Heart right ventricle (tissue), 16 donors: Measurements from ENCODE around the gene MADCAM1. TPM values are rescaled to one million over a fixed set of nuclear protein-coding genes. Genes with fewer than 3 reads are reported as not detected.

Experiments used
- ATAC-seq, 8 donors: fragments of 200-7000 bp; cut with Tn5 transposase; one replicate each; pipeline ENCODE4 v1.9.1; 2020; ENCODE audit warnings: mild to moderate bottlenecking in 8 of 8, moderate library complexity in 8 of 8, moderate number of reproducible peaks in 1 of 8
- DNase-seq, 2 donors: peaks; one replicate each; pipeline ENCODE4 v3.0.0-alpha.2; 2020
- H3K27ac ChIP-seq, 10 donors: fragments of 200-600 bp; sonication (generic) in 2 of 10; one replicate each; pipeline versions ENCODE4 v1.5.0 to v1.8.0; 2020 to 2022; ENCODE audit warnings: mild to moderate bottlenecking in 3 of 10
- H3K27me3 ChIP-seq, 7 donors: fragments of 200-600 bp; one replicate each; pipeline ENCODE4 v1.8.0; 2021 to 2022; ENCODE audit warnings: mild to moderate bottlenecking in 2 of 7
- H3K36me3 ChIP-seq, 9 donors: fragments of 200-600 bp; sonication (generic) in 1 of 9; one replicate each; pipeline versions ENCODE4 v1.5.0 to v1.8.0; 2020 to 2022; ENCODE audit warnings: mild to moderate bottlenecking in 2 of 9
- H3K4me1 ChIP-seq, 9 donors: fragments of 200-600 bp; sonication (generic) in 1 of 9; one replicate each; pipeline versions ENCODE4 v1.5.0 to v1.8.0; 2020 to 2022; ENCODE audit warnings: mild to moderate bottlenecking in 4 of 9
- H3K4me3 ChIP-seq, 10 donors: fragments of 200-600 bp; sonication (generic) in 2 of 10; one replicate each; pipeline versions ENCODE4 v1.5.0 to v1.8.0; 2020 to 2022; ENCODE audit warnings: mild to moderate bottlenecking in 7 of 10, moderate library complexity in 2 of 10
- H3K9me3 ChIP-seq, 11 donors: fragments of 200-600 bp in 10 of 11; sonication (generic) in 2 of 11; one replicate each; pipeline versions ENCODE4 v1.5.0 to v1.8.0; 2013 to 2022; ENCODE audit warnings: mild to moderate bottlenecking in 2 of 11, control low read depth in 1 of 11, moderate library complexity in 1 of 11
- WGBS, 2 donors: extraction: QIAGEN DNeasy Blood & Tissue Kit; methylation state at CpG; one replicate each; pipeline ENCODE4 v1.1.7; 2013; ENCODE audit warnings: inconsistent platforms in 1 of 2; 5-methylcytosine and 5-hydroxymethylcytosine counted together
- intact Hi-C, 10 donors: fragments of 100-400 bp; cut with DNase I; formaldehyde crosslinking; loops; one replicate each; pipeline versions ENCODE4 v1.11.1 to v1.14.2; 2022
- polyA plus RNA-seq, 2 donors: library from polyadenylated mRNA; stranded (reverse); fragments of 200-250 nt; gene quantifications; one replicate each; pipeline ENCODE4 v1.2.3, GENCODE V29; 2013
- total RNA-seq, 10 donors: library from RNA; stranded (reverse); fragmentation: NEBNext Ultra II Directional in 3 of 10; extraction: Animal tissue kit (Norgen Biotek cat#: 25700) in 3 of 10; gene quantifications; one replicate each; pipeline versions ENCODE4 v1.2.1 to v1.2.4, GENCODE V29; 2021 to 2023
- TF ChIP-seq, protein P1 (sequence below), 9 donors: fragments of 200-600 bp; sonication (generic) in 2 of 9; IDR thresholded peaks; one replicate each; pipeline versions ENCODE4 v1.5.0 to v1.8.0; 2021 to 2022; ENCODE audit warnings: antibody characterized with exemption in 9 of 9, mild to moderate bottlenecking in 5 of 9, moderate library complexity in 1 of 9
- donor health status: Arrhythmogenic right ventricular cardiomyopathy.
- donor health status: ischemic (EF 13 %, LVEDD 7.1; RV severe dilation, severe dysfunction).
- donor health status: healthy with polysubstance abuse.
- donor health status: DM: no; HTN: yes; CAD: no.
- donor health status: DM: no; HTN: no; CAD: no.
- donor health status: ischemic (EF 25% LVEDD 6.9; RV normal size, moderate dysfunction).
- donor health status: ischemic (EF 25% LVEDD 5.7; RV mildly dilated, moderate dysfunction).
- donor health status: healthy.
- donor health status: DM: yes; HTN: yes; CAD: no.
- donor health status: Ischemic cardiomyopathy.
- donor health status: ischemic (EF 35%, LVEDD 5.7; RV mildly dilated, moderate dysfunction).
- donor health status: nonischemic (EF 11% LVEDD 7.7; RV severe dilation, severe dysfunction).
- donor health status: DM: yes; HTN: yes; CAD: no.
- donor health status: PGD.
- donor health status: ischemic (EF 29% LVEDD 5.4; RV normal size, mild dysfunction).
- donor health status: nonischemic (EF 23%, LVEDD 6.1; RV moderate dilation, normal function).

The MADCAM1 gene
- total and polyA plus RNA-seq, 12 donors = 0.09 to 0.80 (median 0.17) TPM; not detected in 1

- Histone ChIP-seq H3K4me3 (no peak overlapping the region), H3K9me3 (peaks cover 0 to 7% (median 0%) of the 10 kb centered on the region in 11 donors), H3K4me1 (peaks cover 0 to 29% (median 19%) of the 10 kb centered on the region in 9 donors), H3K36me3 (peaks cover 0 to 8% (median 4%) of the 10 kb centered on the region in 9 donors), H3K27ac (no peak overlapping the region), H3K27me3 (peaks cover 0 to 19% (median 7%) of the 10 kb centered on the region in 7 donors)
- DNase-seq = no peak
- no peak for ATAC-seq
- TF ChIP-seq, protein P1, sequence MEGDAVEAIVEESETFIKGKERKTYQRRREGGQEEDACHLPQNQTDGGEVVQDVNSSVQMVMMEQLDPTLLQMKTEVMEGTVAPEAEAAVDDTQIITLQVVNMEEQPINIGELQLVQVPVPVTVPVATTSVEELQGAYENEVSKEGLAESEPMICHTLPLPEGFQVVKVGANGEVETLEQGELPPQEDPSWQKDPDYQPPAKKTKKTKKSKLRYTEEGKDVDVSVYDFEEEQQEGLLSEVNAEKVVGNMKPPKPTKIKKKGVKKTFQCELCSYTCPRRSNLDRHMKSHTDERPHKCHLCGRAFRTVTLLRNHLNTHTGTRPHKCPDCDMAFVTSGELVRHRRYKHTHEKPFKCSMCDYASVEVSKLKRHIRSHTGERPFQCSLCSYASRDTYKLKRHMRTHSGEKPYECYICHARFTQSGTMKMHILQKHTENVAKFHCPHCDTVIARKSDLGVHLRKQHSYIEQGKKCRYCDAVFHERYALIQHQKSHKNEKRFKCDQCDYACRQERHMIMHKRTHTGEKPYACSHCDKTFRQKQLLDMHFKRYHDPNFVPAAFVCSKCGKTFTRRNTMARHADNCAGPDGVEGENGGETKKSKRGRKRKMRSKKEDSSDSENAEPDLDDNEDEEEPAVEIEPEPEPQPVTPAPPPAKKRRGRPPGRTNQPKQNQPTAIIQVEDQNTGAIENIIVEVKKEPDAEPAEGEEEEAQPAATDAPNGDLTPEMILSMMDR (IDR thresholded peaks at IDR 0.05) = no peak
- intact Hi-C loops = loop anchor here in 1 of 10 donors (5.0 kb wide), 1 partner anchor 293 kb away; the partner anchor contains the start of gene PTBP1
- WGBS, 2 donors = 80 to 91% methylated on average over 14 of the region's 14 CpGs
Observed at GRCh38 chr19:504616-505015, 8.3 kb downstream of the MADCAM1 start.

- intact Hi-C loops = loop anchor here in 3 of 10 donors (2.0 to 5.0 kb wide), 3 partner anchors 24 to 291 kb away; partner anchors contain the start of genes BSG (in 1 of the 3), CDC34 (in 1 of the 3) and PTBP1 (in 1 of the 3)
- WGBS, 2 donors = 6% methylated on average over 48 of the region's 48 CpGs
- H3K9me3 ChIP-seq = peaks cover 0 to 7% (median 0%) of the 10 kb centered on the region in 11 donors
Observed at GRCh38 chr19:506404-507285, 10.4 kb downstream of the MADCAM1 start.

DNA sequence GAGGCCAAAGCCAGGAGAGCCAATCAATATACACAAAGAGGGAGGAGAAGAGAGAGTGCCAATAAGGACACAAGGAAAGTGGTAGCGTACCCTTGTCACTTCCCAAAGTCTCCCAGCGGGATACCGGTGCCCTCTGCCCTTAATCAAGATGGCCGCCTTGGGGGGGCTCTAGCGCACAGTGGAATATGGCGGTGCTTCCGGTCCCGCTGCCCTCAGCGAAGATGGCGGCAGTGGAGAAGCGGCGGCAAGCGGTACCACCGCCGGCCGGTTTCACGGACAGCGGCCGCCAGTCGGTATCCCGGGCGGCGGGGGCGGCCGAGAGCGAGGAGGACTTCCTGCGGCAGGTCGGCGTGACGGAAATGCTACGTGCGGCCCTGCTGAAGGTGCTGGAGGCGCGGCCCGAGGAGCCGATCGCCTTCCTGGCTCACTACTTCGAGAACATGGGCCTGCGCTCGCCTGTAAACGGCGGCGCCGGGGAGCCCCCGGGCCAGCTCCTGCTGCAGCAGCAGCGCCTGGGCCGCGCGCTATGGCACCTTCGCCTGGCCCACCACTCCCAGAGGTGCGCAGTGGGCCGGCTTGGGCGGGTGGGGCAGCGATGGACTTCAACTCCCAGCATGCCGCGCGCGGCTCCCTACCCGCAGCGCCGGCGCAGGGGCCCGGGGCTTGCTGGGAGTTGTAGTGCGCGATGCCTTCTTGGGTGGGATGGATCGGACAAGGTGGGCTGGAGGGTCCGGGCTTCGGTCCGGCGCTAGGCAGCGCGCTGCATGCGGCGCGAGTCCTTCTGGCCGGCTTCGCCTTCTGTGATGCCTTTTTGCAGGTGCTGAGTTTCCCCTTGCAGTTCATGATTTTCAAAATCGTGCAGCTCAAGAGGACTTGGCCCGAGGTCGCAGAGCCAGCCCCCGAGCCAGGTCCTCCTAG lies 11.3 kb downstream of the MADCAM1 start, which contains the start of gene TPGS1:
Gene TPGS1, plus strand, starts transcription at position 212 of the 918 bp plus-strand sequence. Its CDS starts 10 bp downstream, at position 222.
- DNase-seq (peak; percentile 73 to 89), ATAC-seq (peak; percentile 89 to 93 (median 92))
- peaks cover 4 to 51% (median 33%) of the 10 kb centered on the region in 9 donors for H3K4me1 ChIP-seq
- peak within 1 kb of the TSS; percentile 78 to 98 (median 95) for H3K27ac ChIP-seq
- H3K36me3 ChIP-seq = peaks cover 0 to 11% (median 4%) of the 10 kb centered on the region in 9 donors
- intact Hi-C loops = loop anchor here in 3 of 10 donors (2.0 to 5.0 kb wide), 3 partner anchors 23 to 290 kb away; partner anchors contain the start of genes BSG (in 1 of the 3), CDC34 (in 1 of the 3) and PTBP1 (in 1 of the 3)
- H3K4me3 ChIP-seq = peak within 1 kb of the TSS; percentile 80 to 100 (median 94)
- WGBS, 2 donors = 0 to 1% methylated on average over 80 to 81 of the region's 81 CpGs
- TF ChIP-seq, protein P1 (IDR thresholded peaks at IDR 0.05) = no peak
- no peaks in the 10 kb centered on the region for H3K27me3 ChIP-seq
- H3K9me3 ChIP-seq = peaks cover 0 to 2% (median 0%) of the 10 kb centered on the region in 11 donors

More at GRCh38 chr19:506404-507285, 10.4 kb downstream of the MADCAM1 start:
- Histone ChIP-seq H3K4me1 (peaks cover 4 to 45% (median 33%) of the 10 kb centered on the region in 9 donors), H3K27me3 (peaks cover 0 to under 1% (median 0%) of the 10 kb centered on the region in 7 donors), H3K27ac (peak overlapping the region; percentile 78 to 98 (median 95)), H3K4me3 (peak overlapping the region; percentile 63 to 100 (median 94)), H3K36me3 (peaks cover 0 to 11% (median 4%) of the 10 kb centered on the region in 9 donors)
- TF ChIP-seq, protein P1 (IDR thresholded peaks at IDR 0.05) = peak; percentile 92 to 100 (median 99)
- ATAC-seq (peak; percentile 89 to 95 (median 93)), DNase-seq (peak; percentile 96 to 99)
